RKO (cell line): ENCODE data around the gene GTF2H3.

Source experiments
- DNase-seq: peaks from one replicate; pipeline ENCODE4 v3.0.0-alpha.2; 2016; ENCODE audit warnings: low spot score

Gene GTF2H3

DNA sequence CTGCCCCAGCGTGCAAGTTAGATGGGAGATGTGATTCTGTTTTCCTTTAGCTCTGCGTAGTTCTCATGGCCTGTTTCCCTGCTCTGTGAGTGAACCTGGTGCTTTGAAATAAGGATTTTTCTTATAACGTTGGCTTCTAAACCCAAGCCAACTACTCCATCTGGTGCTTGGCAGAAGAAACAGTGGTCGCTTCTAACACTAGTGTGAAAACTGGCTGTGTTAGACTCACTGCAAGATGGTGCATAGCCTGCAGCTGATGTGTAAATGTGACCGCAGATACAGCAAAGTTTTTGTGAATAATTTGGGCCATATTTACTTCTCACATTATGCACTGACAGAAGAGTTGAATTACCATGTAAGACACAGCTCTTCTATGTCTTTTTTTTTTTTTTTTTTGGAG, 12.2 kb downstream of the GTF2H3 start:
- DNase-seq, result no peak

- no peak for DNase-seq
Observed at GRCh38 chr12:123648401-123648800, 14.8 kb downstream of the GTF2H3 start.

- no peak for DNase-seq
Observed at GRCh38 chr12:123654129-123654701, 20.6 kb downstream of the GTF2H3 start.

GRCh38 chr12:123655420-123655819, 21.8 kb downstream of the GTF2H3 start:
- no peak for DNase-seq

DNA sequence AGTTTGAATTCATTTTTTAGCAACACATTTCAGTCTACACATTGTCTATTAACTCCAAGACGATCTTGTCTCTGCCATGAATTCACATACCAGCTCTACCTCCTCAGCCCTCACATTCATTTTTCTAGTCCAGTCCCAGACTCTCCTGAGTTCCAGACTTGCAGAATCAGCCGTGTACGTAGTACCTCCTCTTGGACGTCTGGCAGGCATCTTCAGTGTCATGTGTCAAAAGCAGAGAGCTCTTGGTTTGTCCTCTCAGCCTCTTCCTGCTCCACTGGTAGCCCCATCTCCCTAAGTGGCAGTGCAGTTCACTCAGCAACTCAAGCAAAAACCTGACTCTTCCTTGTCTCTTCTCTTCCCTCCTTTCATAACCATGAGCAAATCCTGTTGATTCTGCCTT, 22.8 kb downstream of the GTF2H3 start:
- no peak for DNase-seq

- DNase-seq, result no peak
Observed at GRCh38 chr12:123657211-123657610, 23.6 kb downstream of the GTF2H3 start.

DNA sequence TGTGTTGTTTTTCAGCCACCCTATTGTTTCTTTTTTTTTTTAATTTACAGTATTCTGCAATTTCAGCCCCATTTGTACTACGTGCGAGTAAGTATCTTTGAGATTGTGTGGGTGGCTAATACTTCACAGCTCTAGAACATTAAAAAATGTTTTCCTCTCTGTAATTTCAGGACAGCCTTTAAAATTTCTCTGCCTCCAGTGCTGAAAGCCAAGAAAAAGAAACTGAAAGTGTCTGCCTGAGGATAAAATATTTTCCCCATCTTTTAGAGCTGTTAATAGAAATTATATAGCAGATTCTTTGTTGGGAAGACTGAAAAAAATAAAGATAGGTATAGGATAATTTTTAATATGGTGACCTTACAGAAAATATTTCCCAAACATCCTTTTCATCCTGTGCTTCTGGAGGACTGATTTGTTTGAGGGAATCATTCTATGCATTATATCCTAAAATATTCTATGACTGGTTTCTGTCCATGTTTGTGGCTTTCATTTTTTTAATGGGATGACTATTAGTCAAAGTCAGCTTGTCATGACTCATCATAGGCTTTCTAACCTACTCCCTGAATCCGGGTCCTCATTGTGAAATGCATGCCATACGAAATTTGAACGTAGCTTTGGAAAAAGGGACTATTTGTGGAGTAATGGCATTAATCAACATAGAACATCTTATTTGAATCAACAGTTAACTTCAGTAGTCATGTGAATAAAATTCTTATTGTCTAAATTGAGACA, 26.5 kb downstream of the GTF2H3 start:
- peak; percentile 86 for DNase-seq

DNA sequence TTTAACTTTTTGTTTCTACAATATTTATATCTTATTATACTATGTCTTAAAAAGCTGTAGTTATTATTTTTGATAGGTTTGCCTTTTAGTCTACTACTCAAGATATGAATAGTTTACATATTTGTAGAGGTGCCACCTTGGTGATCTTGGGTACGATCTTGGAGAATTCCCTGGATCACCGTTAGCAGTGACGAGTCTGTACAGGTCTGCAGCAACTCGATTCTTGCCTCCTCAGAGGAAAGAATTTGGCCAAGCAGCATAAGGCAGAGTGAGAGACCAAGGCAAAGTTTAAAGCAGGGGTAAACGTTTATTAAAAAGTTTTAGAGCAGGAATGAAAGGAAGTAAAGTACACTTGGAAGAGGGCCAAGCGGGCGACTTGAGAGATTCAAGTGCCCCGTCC, 34.1 kb downstream of the GTF2H3 start:
- no peak for DNase-seq

DNA sequence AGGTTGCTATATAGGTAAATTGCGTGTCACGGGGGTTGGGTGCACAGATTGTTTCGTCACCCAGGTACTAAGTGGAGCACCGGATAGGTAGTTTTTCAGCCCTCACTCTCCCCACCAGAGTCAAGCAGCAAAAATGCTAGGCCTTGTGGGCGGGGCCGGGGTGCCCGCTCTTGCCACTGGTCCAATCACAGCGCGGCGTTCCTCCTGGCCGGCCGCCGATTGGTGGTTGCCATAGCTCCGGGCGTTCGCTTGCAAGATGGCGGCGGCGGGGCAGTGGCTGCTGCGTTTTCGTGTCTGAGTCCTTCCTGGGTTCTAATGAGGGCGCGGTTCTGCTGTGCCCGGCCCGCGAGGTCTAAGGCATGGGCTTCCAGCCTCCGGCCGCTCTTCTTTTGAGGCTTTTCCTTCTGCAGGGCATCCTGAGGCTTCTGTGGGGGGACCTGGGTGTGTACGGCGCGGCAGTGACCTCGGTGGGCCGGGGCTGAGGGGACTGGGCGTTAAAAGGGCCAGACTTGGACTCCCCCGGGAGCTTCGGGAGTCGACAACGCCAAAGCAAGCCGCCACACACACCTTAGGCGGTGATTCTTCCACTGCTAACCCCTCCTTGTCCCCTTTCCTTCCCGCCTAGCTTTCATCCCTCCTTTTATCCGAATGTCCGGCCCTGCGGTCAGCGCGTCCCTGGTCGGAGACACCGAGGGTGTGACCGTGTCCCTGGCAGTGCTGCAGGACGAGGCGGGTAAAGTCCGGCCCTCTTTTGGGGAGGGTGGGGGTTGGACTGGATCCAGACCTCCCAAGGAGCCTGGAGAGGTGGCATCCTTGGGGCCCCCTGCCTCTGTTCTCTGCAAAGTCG, 37.5 kb downstream of the GTF2H3 start, which contains the start of gene TCTN2:
TSS of gene TCTN2 (plus strand) at position 232 of the 847 bp plus-strand sequence. CDS start at position 360, 128 bp downstream.
- peak; percentile 92 for DNase-seq

DNA sequence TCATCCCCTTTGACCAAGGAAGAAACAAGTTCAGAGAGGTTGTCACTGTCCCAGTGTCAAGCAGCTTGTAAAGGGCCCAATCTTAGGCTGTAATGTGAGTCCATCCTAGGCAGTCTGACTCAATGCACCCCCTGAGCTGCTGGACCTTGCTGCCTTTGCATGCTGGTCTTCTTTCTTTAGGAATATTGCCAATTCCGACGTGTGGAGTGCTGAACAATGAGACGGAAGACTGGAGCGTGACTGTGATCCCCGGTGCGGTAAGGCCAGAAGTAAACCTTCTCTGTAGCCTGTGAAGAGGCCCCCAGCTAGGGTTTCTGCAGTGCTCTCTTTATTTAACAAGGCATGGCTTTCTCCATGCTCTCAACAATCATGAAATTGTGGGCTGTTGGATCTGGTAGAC, 38.2 kb downstream of the GTF2H3 start:
- peak; percentile 35 for DNase-seq

DNA sequence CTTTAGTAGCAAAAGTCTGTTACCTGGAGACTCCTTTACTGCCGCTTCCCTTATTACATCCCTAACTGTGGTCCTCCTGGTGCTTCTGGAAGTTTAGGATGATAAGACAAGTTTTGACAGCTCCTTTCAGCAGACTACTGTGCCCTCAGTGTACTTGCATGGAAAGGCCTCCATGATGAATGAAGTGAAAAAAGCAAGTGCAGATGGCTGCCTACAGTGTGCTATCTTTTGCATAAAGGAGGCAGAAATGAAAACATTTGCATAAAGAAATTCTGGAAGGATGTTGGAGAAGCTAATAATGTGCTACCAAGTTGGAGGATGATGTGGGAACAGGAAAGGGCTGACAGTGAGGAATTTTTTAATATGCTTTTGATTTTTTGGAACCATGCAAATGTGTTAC, 41.8 kb downstream of the GTF2H3 start:
- no peak for DNase-seq

GRCh38 chr12:123676616-123677320, 43.1 kb downstream of the GTF2H3 start:
- no peak for DNase-seq

GRCh38 chr12:123678981-123679380, 45.4 kb downstream of the GTF2H3 start:
- DNase-seq, result no peak

DNA sequence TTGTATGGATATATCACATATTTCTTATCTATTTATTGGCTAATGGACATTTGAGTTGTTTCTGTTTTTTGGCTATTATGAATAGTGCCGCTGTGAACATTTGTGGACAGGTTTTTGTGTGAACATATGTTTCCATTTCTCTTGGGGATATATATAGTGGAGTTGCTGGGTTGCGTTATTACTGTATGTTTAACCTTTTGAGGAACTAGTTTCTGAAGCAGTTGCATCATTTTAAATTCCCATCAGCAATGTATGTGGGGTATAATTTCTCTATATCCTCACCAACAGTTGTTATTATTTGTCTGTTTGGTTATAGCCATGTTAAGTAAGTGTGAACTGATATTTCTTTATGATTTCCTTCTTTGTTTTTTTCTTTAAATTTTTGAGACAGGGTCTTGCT, 48.0 kb downstream of the GTF2H3 start:
- DNase-seq, result no peak

DNA sequence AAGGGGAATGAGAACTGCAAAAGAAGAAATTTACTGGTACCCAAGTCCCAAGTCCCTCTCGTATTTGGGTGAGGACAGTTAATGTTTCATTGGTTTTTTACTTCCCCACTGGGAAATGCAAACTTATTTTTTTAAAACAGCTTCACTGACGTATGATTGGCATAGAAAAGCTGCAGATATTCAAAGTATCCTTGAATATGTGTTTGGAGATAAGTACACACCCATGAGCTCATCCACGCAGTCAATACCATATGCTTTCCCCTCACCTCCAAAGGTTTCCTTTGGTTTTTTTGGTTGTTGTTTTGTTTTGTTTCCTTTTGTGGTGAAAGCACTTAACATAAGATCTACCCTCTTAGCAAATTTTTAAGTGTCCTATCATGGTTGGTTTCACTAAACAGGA, 50.3 kb downstream of the GTF2H3 start:
- DNase-seq, result no peak

DNA sequence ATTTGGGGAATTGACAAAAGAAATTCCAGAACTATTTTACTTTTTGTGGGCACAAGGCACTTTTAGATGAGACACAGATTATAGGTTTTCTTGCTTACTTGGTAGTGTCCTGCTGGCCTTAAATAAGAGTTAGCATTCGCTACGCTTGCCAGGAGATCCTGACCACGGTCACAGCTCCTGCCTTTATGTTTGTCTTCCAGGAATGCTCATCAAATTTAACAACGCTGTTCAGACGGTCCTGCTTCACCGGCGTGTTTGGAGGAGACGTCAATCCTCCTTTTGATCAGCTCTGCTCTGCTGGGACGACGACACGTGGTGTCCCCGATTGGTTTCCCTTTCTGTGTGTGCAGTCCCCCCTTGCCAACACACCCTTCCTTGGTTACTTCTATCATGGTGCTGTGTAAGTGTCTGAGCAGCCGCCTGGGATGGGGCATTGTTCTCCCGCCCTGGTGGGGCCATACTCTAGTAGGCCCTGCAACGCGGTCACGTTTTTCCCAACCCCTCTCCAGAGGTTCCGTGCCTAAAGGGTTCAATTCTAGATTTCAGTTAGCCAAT, 53.1 kb downstream of the GTF2H3 start:
- no peak for DNase-seq

DNA sequence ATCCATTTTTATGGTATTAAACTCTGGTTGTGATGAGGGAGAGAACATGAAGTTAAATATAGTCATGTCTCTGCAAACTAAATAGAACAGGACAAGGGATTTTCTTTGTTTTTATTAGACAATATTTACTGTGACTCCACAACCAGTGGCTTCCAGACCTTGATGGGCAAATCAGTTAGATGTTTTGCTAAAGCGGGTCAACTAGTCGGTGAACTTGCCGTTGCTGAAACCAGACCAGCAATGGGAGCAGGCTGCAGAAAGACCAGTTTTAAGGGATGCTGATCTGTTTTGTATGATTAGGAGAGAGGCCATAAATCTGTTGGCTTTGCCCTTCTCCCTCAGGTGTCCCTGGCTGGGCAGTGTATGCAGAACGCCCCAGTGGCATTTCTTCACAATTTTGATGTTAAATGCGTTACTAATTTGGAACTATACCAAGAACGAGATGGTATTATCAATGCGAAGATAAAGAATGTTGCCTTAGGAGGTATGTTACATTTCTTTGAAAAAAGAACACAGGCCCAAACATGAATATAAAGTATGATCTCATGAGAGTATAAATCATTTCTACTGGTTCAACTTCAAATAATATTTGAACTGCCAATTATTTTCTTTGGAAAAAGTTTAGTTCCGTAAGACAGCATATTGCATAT, 56.7 kb downstream of the GTF2H3 start:
- no peak for DNase-seq

- DNase-seq, result no peak
Observed at GRCh38 chr12:123696207-123696606, 62.6 kb downstream of the GTF2H3 start.

- no peak for DNase-seq
Observed at GRCh38 chr12:123696646-123697045, 63.0 kb downstream of the GTF2H3 start.

GRCh38 chr12:123705935-123706334, 72.3 kb downstream of the GTF2H3 start:
- peak; percentile 65 for DNase-seq

DNA sequence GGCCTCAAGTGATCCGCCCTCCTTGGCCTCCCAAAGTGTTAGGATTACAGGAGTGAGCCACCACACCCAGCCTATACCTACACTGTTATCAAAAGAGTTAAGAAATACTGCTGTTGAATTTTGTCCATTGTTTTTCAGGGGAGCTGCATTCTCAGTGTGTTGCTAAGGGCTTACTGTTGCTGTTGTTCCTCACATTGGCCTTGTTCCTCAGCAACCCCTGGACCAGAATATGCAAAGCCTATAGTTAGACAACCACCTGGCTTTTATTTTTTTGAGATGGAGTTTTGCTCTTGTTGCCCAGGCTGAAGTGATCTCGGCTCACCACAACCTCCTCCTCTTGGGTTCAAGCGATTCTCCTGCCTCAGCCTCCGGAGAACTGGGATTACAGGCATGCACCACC, 73.8 kb downstream of the GTF2H3 start:
- DNase-seq, result no peak
